Tongue (tissue), 2 donors: ENCODE measurements around the gene TMEM109. TPM values are rescaled to one million over a fixed set of nuclear protein-coding genes. Genes with fewer than 3 reads are reported as not detected.
A peak's percentile ranks its signal among the peaks of the same experiment; 100 is the strongest.

ENCODE experiments used
- DNase-seq: peaks from one replicate; pipeline ENCODE4 v3.0.0-alpha.2; 2015
- total RNA-seq: library from RNA; depleted of rRNA; stranded (reverse); fragments of >200 nt; gene quantifications from one replicate; pipeline ENCODE4 v1.2.3, GENCODE V29; 2014

Gene TMEM109, protein sequence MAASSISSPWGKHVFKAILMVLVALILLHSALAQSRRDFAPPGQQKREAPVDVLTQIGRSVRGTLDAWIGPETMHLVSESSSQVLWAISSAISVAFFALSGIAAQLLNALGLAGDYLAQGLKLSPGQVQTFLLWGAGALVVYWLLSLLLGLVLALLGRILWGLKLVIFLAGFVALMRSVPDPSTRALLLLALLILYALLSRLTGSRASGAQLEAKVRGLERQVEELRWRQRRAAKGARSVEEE
- total RNA-seq: 34.0 TPM

- peak; percentile 97 for DNase-seq
Observed at GRCh38 chr11:60913793-60914632, at the start of gene TMEM109. Gene TMEM109, plus strand, starts transcription at chr11:60914158. Its CDS starts 5,536 bp downstream, at chr11:60919694.

DNA sequence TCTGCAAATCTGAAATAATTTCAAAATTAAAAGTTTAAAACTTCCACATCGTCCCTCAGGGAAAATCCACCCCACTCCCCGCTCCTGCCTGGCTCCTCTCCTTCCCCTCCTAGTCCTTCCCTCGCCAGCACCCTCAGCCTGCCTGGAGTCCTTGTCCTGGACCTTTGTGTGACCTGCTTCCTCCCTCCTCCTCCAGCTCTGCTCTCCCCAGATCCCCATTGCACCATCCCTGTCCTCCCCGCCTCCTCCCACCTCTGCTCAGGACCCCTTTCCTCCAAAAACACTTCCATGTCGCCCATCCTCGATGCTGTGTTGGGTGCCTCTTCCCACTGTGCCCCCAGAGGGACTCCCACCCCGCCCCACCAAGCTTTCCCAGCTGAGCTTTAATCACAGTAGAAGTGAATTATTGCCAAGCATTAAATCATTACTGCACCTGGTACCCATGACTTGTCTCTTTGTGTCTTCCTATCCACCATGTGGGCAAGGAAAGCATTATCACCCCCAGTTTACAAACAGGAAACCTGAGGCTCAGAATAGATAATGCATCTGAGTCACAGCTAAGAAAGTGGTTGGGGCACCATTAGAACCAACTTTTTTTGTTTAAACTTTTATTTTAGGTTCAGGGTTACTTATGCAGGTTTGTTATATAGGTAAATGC, 49.0 kb upstream of the TMEM109 start:
- DNase-seq: no peak

DNA sequence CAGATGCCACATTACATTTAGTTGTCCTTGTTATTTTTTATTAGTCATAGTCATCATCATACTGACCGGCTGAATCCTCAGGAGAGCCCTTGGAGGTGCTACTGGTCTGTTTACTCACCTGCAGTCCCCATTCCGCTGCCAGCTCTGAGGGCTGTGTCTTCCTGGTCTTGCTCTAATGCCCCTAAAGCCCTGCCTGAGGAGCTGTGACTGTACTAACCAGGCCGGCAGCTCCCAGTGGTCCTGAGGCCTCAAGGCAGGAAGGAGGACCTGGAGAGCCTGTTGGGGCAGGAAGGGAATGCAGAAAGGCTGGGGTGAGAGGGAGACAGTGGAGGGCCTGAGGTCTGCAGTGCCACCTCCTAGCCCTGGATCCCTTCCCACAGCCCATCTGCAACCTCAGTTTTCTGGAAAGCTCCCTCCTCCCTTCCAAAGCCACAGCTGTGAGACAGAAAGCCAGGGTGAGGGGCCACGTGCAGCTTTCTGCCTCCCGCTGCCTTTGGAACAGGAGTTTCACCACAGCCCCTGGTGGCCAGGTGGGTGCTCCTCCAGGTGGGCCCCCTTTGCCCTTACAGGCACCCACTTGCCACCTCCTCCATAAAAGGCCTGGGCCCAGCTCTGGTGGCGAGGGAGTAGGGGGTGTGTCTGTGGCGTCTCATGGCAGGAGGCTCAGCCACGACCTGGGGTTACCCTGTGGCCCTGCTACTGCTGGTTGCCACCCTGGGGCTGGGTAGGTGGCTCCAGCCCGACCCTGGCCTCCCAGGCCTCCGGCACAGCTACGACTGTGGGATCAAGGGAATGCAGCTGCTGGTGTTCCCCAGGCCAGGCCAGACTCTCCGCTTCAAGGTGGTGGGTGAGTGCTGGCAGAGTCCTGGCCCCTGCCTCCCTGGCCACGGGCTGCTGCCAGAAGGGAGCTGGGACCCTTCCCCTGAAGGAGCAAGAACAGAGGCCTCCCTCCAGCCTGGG, 46.8 kb upstream of the TMEM109 start, which contains the start of gene ZP1:
Gene ZP1, plus strand, starts transcription at position 632 of the 960 bp plus-strand sequence. Its CDS starts 20 bp downstream, at position 652.
- no peak for DNase-seq

GRCh38 chr11:60867871-60868681, 45.9 kb upstream of the TMEM109 start:
- DNase-seq: no peak

DNA sequence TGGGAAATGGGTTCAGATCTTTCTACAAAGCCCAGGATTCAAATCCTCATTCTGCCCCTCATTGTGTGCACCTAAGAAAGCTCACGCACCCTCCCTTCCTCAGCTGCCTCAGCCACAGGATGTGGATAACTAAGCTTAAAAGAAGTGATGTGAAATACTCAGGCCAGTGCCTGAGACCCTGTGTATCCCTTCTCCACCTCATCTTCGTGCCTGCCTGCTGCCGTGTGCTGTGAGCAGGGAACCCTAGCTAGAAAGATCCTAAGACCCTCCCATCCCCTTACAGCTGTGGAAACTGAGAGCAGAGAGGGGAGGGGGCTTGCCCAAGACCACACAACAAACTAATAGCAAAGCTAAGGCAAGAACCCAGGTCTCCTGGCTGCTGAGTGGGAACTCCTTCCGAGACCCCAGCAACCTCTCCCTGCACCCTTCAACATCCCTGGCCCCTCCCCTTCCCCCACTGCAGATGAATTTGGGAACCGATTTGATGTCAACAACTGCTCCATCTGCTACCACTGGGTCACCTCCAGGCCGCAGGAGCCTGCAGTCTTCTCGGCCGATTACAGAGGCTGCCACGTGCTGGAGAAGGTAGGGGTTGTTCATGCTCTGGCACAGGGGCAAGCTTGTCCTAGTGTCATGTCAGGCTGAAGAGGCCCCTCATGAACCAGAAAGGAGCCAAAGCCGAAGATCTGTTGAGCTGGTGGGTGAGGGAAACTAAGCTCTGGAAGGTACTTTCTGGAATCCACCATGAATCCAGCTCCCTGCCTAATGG, 45.1 kb upstream of the TMEM109 start:
- DNase-seq: no peak

GRCh38 chr11:60869451-60869825, 44.5 kb upstream of the TMEM109 start:
- no peak for DNase-seq

- DNase-seq: no peak
Observed at GRCh38 chr11:60870276-60870675, 43.7 kb upstream of the TMEM109 start.

- no peak for DNase-seq
Observed at GRCh38 chr11:60870733-60871377, 43.1 kb upstream of the TMEM109 start.

DNA sequence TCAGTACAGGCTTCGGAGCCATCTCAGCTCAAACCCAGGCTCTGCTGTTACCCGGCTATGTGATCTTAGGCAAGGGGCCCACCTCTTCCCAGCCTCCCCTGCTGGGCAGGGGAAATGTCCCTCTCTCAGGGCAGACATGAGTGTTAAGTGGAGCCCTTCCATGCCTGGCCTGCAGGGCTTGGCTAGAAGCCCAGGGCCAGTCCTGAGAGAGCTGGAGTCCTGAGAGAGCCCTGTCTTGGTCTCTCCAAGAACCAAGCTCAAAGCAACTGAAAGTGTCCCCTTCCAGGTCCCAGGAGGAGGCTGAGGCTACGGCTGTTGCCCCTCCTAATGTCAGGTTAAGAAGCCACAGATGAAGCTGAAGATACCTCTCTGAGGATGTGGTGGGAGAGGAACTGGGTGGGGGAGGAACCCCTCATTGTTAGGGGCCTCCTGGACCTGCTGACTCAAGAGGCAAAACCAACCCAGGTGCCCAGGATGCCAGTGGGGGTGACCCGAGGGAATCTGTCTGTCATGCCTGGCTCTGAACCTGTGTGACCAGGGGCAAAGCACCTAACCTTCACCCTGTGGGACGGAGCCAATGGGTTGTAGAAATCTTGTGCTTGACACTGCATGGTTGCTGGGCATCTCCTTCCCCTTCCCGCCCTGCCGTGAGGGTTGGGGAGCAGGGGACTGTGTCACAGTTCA, 42.4 kb upstream of the TMEM109 start:
- no peak for DNase-seq

GRCh38 chr11:60872124-60872960, 41.6 kb upstream of the TMEM109 start:
- DNase-seq: peak; percentile 64

DNA sequence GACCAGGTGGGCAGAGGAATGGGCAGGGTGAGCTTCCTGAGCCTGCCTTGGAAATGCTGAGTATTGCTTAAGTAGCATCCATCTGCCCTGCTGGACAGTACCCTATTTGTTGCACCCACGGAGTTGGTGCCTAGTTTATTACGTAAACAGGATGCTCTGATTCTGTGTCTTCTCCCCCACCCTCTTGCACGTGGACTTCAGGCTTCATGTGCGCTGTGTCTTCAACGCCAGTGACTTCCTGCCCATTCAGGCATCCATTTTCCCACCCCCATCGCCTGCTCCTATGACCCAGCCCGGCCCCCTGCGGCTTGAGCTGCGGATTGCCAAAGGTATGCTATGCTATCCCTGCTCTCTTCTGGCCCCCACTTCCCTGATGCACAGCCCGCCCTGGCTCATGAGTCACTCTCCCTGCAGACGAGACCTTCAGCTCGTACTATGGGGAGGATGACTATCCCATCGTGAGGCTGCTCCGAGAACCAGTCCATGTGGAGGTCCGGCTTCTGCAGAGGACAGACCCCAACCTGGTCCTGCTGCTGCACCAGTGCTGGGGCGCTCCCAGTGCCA, 40.9 kb upstream of the TMEM109 start:
- no peak for DNase-seq

- no peak for DNase-seq
Observed at GRCh38 chr11:60873533-60873932, 40.4 kb upstream of the TMEM109 start.

- no peak for DNase-seq
Observed at GRCh38 chr11:60874421-60875365, 39.3 kb upstream of the TMEM109 start.

DNA sequence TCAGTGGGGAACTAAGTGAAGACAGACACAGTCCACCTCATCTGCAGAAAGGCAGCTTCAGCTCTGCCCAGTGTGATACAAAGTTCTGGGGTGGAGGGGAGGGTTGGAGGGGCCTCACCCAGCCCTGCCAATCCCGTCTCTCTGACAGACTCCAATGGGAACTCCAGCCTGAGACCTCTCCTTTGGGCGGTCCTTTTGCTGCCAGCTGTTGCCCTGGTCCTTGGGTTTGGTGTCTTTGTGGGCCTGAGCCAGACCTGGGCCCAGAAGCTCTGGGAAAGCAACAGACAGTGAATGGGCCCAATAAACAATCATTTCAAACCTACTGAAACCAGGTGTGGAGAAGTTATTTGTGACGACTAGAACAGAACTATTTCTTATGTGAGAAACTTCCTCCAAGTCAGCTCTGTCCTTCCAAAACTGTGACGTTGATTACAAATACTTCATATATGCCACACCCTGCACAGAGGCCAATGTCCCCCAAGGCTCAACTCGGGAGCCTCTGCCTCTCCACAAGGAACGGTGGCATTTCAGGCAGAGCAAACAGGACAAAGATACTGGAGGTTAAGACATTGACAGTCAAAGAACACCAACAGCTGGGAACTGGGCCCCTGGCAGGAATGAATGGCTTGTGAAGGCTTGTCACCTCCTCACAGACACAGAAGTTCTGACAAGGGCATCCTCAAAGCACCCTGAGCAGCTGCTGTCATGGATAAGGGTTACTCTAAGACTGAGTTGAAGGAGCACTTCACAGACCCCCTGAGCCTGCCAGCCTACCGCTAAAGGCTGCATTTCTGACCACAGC, 38.4 kb upstream of the TMEM109 start:
- DNase-seq: peak; percentile 61

DNA sequence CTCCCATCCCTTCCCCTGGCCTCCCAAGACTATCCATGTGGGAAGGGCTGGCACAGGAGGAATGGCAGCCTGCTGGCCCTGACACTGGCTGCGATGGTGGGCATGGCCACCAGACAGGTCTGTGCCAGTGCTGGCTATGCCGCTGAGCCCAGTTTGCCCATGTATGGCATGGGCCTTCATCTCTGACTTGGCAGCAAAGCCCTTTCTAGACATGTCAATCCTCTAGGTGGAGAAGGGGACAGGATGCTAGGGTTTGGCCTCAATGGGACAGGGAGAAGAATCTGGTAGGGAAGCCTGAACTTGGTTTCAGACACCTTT, 37.8 kb upstream of the TMEM109 start:
- no peak for DNase-seq
